DMS114 treated with DMSO at 0.1 percent for 48 hours (cell line): ENCODE measurements around the gene PSME1.

Experiments used
- DNase-seq: peaks from one replicate; lab custom pipeline; 2025; ENCODE audit not compliant: unreplicated experiment; lab: John Stamatoyannopoulos, UW

PSME1 gene

DNA sequence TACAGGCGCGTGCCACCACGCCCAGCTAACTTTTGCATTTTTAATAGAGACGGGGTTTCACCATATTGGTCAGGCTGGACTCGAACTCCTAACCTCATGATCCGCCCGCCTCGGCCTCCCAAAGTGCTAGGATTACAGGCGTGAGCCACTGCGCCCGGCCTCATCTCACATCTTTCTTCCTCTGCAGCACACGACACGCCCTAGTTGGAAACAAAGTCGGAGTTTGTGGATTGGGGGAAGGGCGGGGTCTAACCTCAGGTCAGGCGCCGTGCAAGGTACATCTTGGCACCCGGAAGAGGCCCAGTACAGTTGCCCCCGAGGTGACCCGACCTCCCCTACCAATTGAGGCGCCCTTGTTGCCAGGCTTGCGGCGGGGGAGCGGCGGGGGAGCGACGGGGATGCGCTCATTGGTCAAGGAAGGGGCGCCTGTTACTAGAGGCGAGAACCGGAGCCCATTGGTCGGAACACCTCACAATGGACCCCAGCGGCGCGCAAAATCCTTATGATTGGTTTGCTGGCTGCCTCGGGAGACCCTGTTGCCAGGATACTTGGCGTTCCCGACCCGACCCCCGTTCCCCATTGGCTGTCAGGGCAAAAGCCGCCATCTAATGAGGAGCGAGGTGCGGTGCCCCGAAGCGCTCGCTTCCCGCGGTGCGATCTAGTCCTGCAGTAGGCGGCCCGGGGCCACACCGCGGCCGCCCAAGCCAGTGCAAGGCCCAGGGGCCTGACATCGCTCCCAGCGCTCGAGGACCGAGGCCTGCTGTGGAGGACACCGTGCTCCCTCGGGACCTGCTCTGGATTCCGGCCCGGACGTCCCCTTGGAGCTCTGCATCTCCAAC, 35.6 kb downstream of the PSME1 start, which contains the start of gene REC8:
REC8 (plus strand) TSS at position 659 of the 839 bp plus-strand sequence. CDS start 473 bp downstream, outside the sequence.
- no peak for DNase-seq

DNA sequence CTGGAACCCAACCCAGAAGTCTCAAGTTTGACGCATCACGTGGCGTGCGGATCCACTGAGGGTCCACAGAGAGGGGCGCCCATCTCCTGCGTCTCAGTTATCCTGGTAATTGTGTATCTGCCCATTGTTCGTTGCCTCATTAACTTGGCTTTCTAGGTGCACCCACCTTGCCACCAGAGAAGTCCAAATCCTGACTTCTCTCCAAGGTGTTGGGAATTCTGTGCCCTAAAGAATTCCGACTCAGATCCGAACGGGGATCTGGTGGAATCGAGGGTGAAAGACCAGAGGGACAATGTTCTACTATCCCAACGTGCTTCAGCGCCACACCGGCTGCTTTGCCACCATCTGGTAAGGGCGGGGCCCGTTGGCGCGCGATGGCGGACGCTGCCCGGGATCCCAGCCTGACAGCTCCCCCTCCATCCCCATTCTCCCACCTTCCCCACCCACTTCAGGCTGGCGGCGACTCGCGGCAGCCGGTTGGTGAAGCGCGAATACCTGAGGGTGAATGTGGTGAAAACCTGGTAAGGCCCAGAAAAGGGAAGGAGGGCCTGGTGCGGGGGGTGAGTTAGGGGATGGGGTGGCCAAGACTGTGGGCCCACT, 36.4 kb downstream of the PSME1 start:
- DNase-seq: no peak

GRCh38 chr14:24172871-24173281, 36.9 kb downstream of the PSME1 start:
- no peak for DNase-seq

DNA sequence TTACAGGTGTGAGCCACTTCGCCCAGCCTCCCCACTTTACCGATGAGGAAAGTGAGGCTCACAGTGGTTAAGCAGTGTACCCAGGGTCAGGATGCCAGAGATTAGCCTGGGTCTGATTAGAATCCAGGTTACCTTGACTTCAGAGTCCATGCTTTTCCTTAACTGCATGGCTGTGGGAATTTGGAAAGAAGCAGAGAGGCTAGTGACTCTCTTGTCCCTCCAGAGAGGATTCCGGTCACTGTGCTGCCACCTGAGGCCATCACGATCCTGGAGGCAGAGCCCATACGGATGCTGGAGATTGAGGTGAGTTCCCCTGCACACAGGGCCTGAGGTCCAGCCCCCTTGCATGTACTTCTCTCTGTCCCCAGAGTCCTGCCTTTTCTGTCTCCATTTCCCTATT, 40.6 kb downstream of the PSME1 start:
- DNase-seq: no peak

GRCh38 chr14:24177041-24177825, 41.2 kb downstream of the PSME1 start:
- DNase-seq: no peak

DNA sequence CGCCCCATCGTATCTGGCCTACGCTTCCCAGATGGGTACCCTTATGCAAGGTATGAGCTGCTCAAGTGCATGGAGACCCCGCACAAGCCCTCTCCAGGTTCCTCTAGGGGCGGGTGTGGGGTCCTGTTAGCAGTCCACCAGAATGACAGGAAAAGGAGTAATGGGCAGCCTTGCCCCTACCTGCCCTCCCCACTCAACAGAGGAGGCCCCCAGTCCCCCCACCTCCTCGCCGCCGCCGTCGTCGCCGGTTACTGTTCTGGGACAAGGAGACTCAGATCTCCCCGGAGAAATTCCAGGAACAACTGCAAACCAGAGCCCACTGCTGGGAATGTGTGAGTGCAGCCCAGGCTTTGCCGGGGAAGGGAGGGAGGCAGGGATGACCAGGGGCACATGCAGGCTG, 41.9 kb downstream of the PSME1 start:
- DNase-seq: no peak

GRCh38 chr14:24178399-24179178, 42.6 kb downstream of the PSME1 start:
- no peak for DNase-seq

DNA sequence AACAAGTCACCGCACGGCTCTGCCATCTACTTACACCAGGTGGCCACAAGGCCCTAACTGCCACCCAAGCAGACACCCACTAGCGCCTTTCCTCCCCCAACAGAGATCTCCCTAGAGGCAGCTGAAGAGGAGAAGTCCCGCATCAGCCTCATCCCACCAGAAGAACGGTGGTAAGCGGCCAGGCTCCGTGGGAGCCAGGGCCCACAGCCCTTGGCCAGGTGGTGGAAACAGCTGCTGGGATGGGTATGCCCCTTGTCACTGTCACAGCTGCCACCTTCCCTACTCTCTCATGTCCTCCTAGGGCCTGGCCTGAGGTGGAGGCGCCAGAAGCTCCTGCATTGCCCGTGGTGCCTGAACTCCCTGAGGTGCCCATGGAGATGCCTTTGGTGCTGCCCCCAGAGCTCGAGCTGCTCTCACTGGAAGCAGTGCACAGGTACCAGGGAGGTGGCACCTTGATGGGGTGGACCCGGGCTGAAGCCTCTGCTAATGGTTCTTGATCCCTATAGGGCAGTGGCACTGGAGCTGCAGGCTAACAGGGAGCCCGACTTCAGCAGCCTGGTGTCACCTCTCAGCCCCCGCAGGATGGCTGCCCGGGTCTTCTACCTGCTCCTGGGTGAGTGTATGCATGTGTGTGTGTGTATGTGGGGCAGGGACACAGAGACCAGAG, 43.4 kb downstream of the PSME1 start:
- no peak for DNase-seq

- DNase-seq: no peak
Observed at GRCh38 chr14:24179961-24180796, 44.2 kb downstream of the PSME1 start.

DNA sequence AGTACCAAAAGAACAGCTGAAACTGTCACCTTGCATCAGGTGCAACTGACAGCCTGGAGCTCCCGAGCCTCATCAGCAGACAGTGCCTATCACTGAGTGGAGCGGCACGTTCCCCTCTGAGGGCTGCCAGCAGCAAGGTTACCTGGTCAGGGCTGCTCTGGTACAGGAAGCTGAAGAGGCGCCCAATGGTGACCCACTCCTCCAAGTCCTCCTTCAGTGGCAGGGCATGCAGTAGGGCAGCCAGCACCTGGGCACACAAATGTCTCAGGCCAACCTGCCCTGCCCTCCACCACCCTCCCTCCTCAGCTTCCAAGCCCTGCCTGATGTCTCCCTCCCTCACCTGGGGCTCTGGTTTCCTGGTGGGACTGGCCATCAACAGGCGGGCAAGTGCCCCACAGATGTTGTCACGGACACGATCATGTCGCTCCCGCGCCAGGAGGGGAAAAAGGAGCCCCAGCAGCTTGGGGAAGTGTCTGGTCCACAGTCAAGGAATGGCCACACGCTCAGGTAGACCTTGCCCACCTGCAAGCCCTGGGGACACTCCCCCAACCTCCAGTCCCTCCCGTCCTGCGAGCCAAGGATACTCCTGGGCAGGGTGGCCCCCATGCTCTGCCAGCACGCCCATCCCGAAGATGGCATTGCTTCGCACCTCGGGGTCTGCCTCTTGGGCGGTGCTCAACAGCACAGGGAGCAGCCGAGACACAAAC, 45.5 kb downstream of the PSME1 start:
- DNase-seq: no peak

DNA sequence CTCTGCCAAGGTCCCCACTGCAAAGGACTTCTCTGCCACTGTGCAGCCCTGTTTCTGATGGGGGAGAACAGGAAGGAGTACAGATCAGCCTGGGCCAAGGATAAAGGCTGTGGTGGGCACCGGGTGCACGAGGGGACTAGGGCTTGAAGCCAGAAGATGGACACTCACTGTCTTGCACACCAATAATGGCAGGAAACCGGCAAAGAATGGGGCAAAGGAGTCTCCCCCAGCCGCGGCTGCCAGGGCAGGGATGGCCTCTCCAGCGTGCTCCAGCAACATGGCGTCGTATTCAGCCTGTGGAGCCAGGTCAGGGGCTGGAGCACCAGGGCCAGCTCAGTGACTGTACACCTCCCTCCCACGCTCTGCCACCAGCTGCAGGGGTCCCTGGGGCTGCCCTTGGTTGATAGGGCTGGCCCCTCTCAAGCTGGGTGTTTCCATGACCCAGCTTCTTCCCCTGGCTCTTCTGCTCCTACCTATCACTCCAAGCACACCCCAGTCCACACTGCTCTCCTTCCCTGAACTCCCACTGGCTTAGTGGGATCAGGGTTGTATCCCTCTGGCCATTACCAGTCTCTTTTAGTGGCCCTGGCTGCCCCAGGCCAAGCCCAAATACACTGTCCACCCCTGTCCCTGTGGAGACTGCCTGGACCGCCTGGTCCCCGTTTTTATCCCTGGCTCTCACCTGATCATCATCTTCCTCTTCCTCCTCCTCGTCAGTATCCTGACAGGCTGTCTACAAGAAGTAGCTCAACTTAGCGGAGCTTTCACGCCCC, 46.3 kb downstream of the PSME1 start:
- DNase-seq: no peak

DNA sequence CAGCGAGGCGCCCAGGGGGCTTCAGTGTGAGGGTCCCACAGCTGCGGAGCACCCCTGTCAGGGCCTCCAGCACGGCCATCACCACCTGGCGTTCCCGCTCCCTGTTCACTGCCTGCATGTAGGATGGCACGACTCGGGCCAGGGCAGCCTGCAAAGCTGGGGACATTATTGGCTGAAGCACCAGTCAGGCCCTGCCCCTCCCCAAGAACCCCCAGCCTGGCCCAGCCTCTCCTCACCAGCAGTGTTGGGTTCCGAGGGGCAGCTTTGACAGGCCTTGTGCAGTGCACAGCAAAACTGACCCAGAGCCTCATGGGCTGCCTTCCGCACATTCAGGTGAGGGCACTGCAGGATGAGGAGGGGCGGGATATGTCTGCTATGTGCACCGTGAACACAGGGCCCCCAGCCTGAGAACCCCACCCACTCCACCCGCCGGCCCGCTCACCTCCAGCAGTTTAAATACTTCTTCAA, 47.1 kb downstream of the PSME1 start:
- DNase-seq: no peak

- DNase-seq: no peak
Observed at GRCh38 chr14:24184104-24184970, 48.3 kb downstream of the PSME1 start.

GRCh38 chr14:24185026-24185425, 49.0 kb downstream of the PSME1 start:
- DNase-seq: no peak

GRCh38 chr14:24185741-24186140, 49.7 kb downstream of the PSME1 start:
- no peak for DNase-seq

GRCh38 chr14:24186831-24187538, 51.0 kb downstream of the PSME1 start:
- DNase-seq: no peak

GRCh38 chr14:24187539-24187915, 51.5 kb downstream of the PSME1 start:
- DNase-seq: no peak
